ENCODE results near the gene EEF1AKMT3.
"Not testable (repeated sequence)": the region's sequence is repeated elsewhere in the genome, so short reads cannot be mapped to it uniquely, and the experiment has no call there.

EEF1AKMT3 gene

GRCh38 chr12:57765698-57766463 lies 6.5 kb upstream of the EEF1AKMT3 start:
- H3K9me3 Mint-ChIP-seq: no peaks in the 10 kb centered on the region
- H3K27ac Mint-ChIP-seq: peak overlapping the region in 1 of 2 donors; percentile 83

GRCh38 chr12:57766464-57767304 lies 5.7 kb upstream of the EEF1AKMT3 start, which contains the start of gene CYP27B1:
Gene CYP27B1 (minus strand): TSS chr12:57767078. CDS start chr12:57767041, 37 bp downstream.
- H3K4me3 Mint-ChIP-seq: peak within 1 kb of the TSS; percentile 88 to 97

More at GRCh38 chr12:57765698-57766463, 6.5 kb upstream of the EEF1AKMT3 start:
- H3K4me1 Mint-ChIP-seq: peaks cover 69% of the 10 kb centered on the region
- peaks cover 8% of the 10 kb centered on the region for H3K27me3 Mint-ChIP-seq
- peak; percentile 44 for ATAC-seq
- DNase-seq: peak in 1 of 2 donors; percentile 24
- peak overlapping the region; percentile 88 to 97 for H3K4me3 Mint-ChIP-seq

GRCh38 chr12:57767305-57767698 lies 5.1 kb upstream of the EEF1AKMT3 start:
- Mint-ChIP-seq H3K4me1 (peaks cover 68% of the 10 kb centered on the region), H3K9me3 (no peaks in the 10 kb centered on the region), H3K27me3 (peaks cover 8% of the 10 kb centered on the region), H3K4me3 (no peak overlapping the region), H3K27ac (no peak overlapping the region)
- DNase-seq (no peak), ATAC-seq (no peak)

More at GRCh38 chr12:57766464-57767304, 5.7 kb upstream of the EEF1AKMT3 start, which contains the start of gene CYP27B1:
- peak; percentile 34 for ATAC-seq
- no peak for DNase-seq
- H3K9me3 Mint-ChIP-seq: no peaks in the 10 kb centered on the region
- peaks cover 8% of the 10 kb centered on the region for H3K27me3 Mint-ChIP-seq
- H3K4me1 Mint-ChIP-seq: peaks cover 69% of the 10 kb centered on the region
- H3K27ac Mint-ChIP-seq: no peak within 1 kb of the TSS

DNA sequence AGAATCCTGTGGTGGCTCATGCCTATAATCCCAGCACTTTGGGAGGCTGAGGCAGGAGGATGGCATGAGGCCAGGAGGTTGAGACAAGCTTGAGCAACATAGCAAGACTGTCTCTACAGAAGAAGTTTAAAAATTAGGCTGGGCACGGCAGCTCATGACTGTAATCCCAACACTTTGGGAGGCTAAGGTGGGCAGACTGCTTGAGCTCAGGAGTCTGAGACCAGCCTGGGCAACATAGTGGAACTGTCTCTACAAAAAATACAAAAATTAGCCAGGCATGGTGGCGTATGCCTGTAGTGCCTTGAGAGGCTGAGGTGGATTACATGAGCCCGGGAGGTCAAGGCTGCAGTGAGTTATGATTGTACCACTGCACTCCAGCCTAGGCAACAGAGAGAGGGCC lies 4.5 kb upstream of the EEF1AKMT3 start:
- no peak overlapping the region for H3K27ac Mint-ChIP-seq

DNA sequence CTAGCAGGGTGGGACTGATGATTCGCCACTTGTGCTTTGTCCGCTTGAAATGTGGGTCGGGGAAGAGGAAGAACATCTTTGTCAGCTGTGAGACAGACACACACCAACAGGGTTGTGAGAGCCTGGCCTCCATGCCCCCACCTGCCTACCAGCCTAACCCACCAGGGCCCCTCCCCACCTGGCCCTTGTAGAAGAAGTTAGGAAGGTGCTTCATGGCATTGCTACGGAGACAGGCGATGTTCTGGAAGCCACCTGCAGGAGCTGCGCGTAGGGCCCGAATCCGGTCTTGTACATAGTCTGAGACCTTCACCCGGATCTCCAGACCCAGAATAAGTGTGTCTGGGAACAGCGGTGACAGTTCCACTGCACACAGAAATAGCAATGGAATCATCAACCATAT lies 2.8 kb upstream of the EEF1AKMT3 start:
- Mint-ChIP-seq H3K4me3 (peak overlapping the region in 1 of 2 donors; percentile 10), H3K9me3 (no peaks in the 10 kb centered on the region), H3K27me3 (peaks cover 8% of the 10 kb centered on the region)

More for the DNA sequence above, 4.5 kb upstream of the EEF1AKMT3 start:
- H3K4me1 Mint-ChIP-seq: peaks cover 71% of the 10 kb centered on the region
- no peak overlapping the region for H3K4me3 Mint-ChIP-seq
- peaks cover 8% of the 10 kb centered on the region for H3K27me3 Mint-ChIP-seq
- no peak for ATAC-seq
- DNase-seq: no peak
- H3K9me3 Mint-ChIP-seq: no peaks in the 10 kb centered on the region

DNA sequence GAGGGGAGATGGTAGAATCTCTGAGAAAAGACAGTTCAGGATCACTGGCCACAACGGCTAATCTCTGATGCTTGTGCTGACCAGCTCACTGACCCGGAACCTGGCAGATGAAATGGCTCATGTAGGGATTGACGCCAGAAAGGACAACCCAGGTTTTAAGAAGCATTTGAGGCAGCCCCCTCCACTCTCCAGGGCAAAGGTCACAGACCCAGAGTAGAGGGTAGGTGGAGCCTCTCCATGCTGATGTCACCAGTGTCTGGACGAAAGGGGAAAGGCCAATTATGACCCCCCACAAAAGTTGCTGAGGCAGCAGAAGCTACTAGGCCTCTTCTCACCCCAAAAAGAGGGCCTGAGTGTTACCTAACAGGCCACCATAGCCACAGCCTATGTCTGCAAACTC lies 1.7 kb upstream of the EEF1AKMT3 start:
- Mint-ChIP-seq H3K9me3 (no peaks in the 10 kb centered on the region), H3K27ac (no peak overlapping the region), H3K27me3 (peaks cover 8% of the 10 kb centered on the region), H3K4me1 (peaks cover 49% of the 10 kb centered on the region), H3K4me3 (peak overlapping the region in 1 of 2 donors; percentile 99)
- DNase-seq (no peak), ATAC-seq (no peak)

More for the DNA sequence above, 2.8 kb upstream of the EEF1AKMT3 start:
- peaks cover 61% of the 10 kb centered on the region for H3K4me1 Mint-ChIP-seq
- H3K27ac Mint-ChIP-seq: no peak overlapping the region
- ATAC-seq (no peak), DNase-seq (no peak)

DNA sequence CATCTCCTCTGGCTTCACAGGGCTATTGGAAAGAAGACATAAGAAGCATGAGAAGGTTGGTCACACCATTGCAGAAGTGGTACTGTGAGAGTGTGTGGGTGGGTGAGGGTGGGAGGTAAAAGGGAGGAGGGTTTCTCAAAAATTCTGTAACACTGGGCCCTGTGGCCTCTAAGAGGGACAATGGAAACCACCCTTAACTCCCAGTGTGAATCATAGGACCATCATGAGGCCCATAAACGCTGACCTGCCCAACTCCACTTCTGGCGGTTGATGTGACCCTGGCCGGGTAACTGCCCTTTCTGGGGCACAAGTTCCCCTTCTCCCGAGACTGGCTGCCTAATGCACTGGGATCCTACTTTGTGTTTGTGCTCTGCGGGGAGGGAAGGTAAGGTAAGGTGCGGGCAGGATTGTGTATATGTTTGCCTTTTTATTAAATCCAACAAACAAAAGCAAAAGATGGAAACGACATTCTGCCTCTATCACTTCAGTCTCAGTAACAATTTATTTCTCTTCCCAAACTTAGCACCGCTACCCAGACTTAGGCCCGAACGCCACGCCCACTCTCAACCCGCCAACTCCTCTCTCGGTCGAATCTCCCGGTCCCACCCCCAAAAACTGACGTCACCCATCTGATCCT lies 1.1 kb upstream of the EEF1AKMT3 start:
- Mint-ChIP-seq H3K4me3 (peak overlapping the region; percentile 99), H3K27ac (peak overlapping the region; percentile 98 to 99), H3K4me1 (peaks cover 43% of the 10 kb centered on the region), H3K9me3 (no peaks in the 10 kb centered on the region), H3K27me3 (peaks cover 5% of the 10 kb centered on the region)
- peak; percentile 81 for ATAC-seq
- peak in 1 of 2 donors; percentile 89 for DNase-seq

DNA sequence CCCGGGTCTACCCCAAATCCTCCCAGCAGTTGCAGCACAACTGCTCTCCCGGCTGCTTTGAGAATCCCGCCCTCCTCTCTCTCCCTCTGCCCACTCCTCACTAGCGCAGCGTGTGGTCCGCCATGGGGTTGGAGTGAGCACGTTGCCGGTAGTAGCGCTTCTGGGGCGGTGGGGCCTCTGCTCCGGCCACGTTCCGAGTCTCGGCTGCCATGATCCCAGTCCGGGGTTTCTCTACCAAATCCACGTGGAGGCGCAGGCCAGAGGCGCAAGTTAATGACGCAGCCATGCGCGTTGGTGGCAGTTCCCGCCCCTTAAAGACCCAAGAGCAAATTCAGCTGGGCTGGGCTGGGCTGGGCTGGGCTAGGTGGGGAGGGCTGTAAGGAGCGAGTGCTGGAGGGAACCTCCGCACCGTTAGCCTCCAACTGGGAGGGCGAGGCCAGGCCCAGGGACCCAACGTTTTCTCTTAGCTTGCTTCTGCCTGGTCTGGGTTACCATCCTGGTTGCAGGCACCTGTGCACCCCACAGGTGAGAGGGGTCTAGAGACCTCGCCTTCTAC lies 463 bp upstream of the EEF1AKMT3 start, which contains the start of gene METTL1:
Gene METTL1 (minus strand): TSS at position 233 of the 556 bp plus-strand sequence. CDS start 22 bp downstream, at position 211.
- Mint-ChIP-seq H3K4me1 (peaks cover 37% of the 10 kb centered on the region), H3K27ac (peak within 1 kb of the TSS; percentile 98 to 99), H3K4me3 (peak within 1 kb of the TSS; percentile 99), H3K27me3 (no peaks in the 10 kb centered on the region), H3K9me3 (no peaks in the 10 kb centered on the region)
- DNase-seq (peak; percentile 92 to 94), ATAC-seq (peak; percentile 94)

DNA sequence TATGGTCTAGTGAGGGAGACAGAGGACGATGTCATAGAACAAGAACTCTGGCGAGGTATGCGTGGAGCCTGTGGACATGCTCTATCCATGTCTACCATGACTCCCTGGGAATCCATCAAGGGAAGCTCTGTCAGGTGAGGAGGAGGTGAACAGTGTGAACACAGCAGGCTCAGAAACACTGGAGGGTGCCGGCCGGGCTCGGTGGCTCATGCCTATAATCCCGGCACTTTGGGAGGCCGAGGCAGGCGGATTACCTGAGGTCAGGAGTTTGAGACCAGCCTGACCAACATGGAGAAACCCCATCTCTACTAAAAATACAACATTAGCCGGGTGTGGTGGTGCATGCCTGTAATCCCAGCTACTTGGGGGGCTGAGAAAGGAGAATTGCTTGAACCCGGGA lies 2.2 kb downstream of the EEF1AKMT3 start:
- ATAC-seq: not testable (repeated sequence)

DNA sequence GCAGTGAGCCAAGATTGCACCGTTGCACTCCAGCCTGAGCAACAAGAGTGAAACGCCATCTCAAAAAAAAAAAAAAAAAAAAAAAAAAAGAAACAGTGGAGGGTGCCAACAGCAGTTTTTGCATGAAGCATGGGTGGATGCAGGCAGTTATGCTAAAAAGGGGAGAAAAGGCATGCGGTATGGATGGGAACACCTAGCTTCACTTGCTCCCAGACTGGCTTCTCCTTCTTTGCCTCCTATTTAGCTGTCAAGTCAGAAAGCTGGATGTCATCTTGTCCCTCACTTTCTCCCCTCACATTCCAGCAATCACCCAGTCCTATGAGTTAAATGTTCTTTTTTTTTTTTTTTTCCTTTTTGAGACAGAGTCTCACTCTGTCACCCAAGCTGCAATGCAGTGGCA lies 2.6 kb downstream of the EEF1AKMT3 start:
- Mint-ChIP-seq H3K4me1 (peaks cover 25% of the 10 kb centered on the region), H3K9me3 (no peaks in the 10 kb centered on the region), H3K27ac (no peak overlapping the region), H3K4me3 (no peak overlapping the region), H3K27me3 (no peaks in the 10 kb centered on the region)
- DNase-seq (no peak), ATAC-seq (no peak)

More for the DNA sequence above, 2.2 kb downstream of the EEF1AKMT3 start:
- H3K9me3 Mint-ChIP-seq, DNase-seq, H3K4me3 Mint-ChIP-seq, H3K27me3 Mint-ChIP-seq, H3K27ac Mint-ChIP-seq: not testable (repeated sequence)
- H3K4me1 Mint-ChIP-seq: peaks cover 29% of the 10 kb centered on the region

DNA sequence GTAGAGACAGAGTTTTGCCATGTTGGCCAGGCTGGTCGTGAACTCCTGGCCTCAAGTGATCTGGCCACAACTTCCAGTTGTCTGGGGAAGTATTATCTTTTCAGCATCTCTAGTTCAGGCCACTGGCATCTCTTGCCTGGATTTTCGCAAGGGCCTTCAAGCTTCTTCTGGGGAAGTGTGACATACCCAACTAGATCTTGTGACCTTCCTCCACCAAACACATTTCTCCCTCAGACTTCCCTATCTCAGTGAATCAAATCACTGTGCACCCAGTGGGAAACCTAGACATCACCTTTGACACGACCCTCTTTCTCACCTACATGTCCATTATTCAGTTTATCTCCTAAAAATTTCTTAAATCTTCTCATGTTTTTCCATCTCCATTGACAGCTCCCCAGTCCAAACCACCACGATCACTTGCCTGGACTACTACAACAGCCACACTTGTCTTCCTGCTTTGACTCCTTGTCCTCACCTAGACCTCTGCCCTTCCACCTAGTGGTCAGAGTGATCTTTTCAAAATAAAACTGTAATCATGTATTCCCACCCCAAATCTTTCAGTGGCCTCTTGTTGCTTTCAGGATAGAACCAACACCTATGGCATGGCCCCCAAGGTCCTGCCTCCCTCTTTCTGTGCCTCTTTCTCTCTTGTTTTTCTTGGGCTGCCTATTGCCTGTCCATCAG lies 3.3 kb downstream of the EEF1AKMT3 start:
- Mint-ChIP-seq H3K4me1 (peaks cover 18% of the 10 kb centered on the region), H3K27me3 (no peaks in the 10 kb centered on the region), H3K9me3 (no peaks in the 10 kb centered on the region), H3K4me3 (no peak overlapping the region), H3K27ac (no peak overlapping the region)
- ATAC-seq (no peak), DNase-seq (no peak)

DNA sequence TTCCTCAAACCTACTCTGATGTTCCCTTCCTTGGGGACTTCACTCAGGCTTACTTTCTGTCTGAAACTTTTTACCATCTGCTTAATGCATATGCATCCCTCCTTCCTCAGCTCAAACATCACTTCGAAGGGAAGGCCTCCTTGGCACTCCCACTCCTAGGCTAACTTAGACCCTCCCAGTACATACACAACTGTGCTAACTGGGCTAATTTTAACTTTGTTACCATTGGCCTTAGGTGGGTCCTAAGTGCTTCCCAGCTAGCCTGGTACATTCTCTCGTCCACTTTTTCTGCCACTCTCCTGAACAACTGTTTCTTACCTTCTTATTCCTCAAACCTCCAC lies 3.8 kb downstream of the EEF1AKMT3 start:
- H3K27ac Mint-ChIP-seq: no peak overlapping the region
- DNase-seq (no peak), ATAC-seq (no peak)
- H3K27me3 Mint-ChIP-seq: no peaks in the 10 kb centered on the region
- peaks cover 13% of the 10 kb centered on the region for H3K4me1 Mint-ChIP-seq
- H3K4me3 Mint-ChIP-seq: no peak overlapping the region
- H3K9me3 Mint-ChIP-seq: no peaks in the 10 kb centered on the region

DNA sequence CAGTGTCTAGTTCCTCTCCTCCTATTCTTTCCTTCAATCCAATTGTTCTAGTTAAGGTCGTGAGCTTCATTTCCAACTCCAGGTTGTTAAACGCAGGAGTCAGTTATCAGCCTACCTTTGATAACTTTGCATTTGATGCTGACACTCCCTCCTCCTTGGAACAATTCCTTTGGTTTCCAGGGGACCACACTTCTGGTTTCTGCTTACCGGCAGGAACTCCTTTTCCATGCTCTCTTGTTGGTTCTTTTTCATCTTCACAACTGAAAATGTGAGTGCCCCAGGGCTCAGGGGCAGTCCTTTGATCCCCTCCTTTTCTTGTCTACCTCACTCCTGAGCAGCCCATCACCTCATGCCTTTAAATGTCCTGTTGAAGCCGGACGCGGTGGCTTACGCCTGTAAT lies 5.0 kb downstream of the EEF1AKMT3 start:
- no peaks in the 10 kb centered on the region for H3K9me3 Mint-ChIP-seq

DNA sequence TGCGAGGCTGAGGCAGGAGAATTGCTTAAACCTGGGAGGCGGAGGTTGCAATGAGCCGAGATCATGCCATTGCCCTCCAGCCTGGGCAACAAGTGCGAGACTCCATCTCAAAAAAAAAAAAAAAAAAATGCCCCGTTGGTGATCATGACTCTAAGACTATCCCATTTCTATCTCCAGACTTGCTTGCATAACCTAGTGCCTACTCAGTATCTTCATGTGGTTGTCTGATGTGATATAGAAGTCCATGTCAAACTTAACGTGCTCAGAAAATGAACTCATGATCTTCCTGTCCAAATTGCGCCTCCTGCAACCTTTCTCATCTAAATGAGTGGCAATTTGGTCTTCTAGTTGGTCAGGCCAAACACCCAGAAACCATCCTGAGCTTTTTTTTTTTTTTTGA lies 5.5 kb downstream of the EEF1AKMT3 start:
- no peak for DNase-seq
- Mint-ChIP-seq H3K4me1 (peaks cover 17% of the 10 kb centered on the region), H3K9me3 (no peaks in the 10 kb centered on the region), H3K27ac (no peak overlapping the region), H3K4me3 (no peak overlapping the region), H3K27me3 (no peaks in the 10 kb centered on the region)
- no peak for ATAC-seq

More for the DNA sequence above, 5.0 kb downstream of the EEF1AKMT3 start:
- Mint-ChIP-seq H3K27ac (no peak overlapping the region), H3K27me3 (no peaks in the 10 kb centered on the region), H3K4me3 (no peak overlapping the region), H3K4me1 (peaks cover 16% of the 10 kb centered on the region)
- DNase-seq (no peak), ATAC-seq (no peak)
